ENCODE data around the gene TMEM18. TPM values are rescaled to one million over a fixed set of nuclear protein-coding genes. Genes with fewer than 3 reads are reported as not detected.

The TMEM18 gene
- total RNA-seq, 1 donor from 2014 or later: 9.4 TPM

DNA sequence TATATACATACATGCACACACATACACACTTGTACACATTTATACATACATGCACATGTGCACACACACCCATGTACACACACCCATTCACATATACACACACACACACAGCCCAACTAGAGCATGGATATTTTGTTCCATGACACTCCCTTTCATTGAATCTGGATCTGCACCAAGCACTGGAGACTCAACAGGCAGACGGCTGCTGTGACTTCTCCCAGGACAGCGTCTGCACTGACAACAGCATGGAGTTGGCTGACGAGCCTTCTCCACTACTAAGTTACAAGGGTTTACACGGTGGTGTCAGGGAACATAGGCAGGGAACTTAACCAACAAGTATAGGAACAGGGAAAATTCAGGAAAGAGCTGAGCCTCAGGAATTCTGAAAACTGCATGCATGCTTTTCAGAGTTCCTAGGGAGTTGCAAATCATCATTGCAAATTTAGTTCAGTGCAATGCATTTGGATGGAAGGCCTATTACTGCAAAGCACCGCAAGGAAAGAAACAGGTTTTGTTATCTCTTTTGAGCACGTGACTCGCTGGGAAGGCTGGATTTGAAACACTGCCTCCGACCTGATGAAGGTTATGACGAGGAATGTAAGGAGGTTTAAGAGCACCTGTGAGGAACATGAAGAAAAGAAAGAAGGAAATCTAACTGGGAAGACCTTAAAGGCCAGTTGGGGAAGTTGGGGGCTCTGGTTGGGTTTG is 35.9 kb downstream of the TMEM18 start:
- intact Hi-C loops (cut with micrococcal nuclease): no loop called here
- DNase-seq (no peak), ATAC-seq (no peak)

DNA sequence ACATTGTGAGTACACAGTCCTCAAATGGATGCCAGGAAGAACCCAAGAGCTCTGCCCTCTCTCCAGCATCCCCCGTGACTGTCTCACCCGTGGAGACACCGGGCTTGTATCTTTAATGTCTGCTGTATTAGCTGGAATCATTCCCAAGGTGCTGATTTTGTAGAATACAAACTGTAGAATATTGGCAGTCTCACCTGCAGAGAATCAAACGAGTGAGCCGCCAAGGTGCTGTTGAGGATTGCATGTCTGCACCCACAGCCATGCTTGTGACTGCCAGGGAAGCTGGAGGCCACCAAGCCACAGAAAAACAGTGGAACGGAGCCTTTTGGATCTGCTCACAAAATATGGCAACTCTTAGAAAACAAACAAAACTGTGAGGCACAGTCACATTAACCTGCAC is 37.5 kb downstream of the TMEM18 start:
- intact Hi-C loops (cut with micrococcal nuclease): no loop called here

DNA sequence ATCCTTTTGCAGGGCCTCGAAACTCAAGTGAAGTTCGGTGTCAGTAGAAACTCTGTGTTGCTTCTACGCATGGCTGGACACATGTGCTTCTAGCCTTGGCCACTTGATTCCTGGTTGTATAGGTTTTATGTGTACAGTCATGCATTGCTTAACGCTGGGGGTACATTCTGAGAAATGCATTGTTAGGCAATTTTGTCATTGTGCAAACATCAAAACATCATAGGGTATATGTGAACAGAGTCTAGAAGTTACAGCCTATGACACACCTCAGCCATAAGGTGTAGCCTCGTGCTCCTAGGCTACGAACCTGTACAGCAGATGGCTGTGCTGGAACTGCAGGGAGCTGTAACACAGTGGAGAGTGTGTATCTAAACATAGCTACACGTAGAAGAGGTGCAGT is 39.4 kb downstream of the TMEM18 start:
- no peak for DNase-seq
- no peak for ATAC-seq
- intact Hi-C loops (cut with micrococcal nuclease): no loop called here

More for the DNA sequence above, 37.5 kb downstream of the TMEM18 start:
- DNase-seq: no peak
- no peak for ATAC-seq

DNA sequence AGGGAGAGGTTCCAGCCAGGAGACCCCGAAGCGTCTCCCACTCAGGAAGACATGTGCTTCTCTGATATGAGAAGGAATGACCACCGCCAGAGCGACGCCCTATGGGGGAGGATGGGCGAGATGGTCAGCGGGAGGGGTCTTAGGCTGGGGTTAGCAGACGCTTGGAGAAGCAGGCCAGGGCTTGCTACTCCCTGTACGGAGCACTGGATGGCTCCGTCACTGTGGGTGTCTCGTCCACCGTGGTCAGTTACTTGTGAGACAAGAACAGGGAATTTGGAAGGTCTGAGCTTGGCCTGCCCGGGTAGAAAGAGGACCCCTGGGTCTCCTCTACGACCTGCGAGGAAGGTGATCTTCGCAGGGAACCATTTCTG is 39.8 kb downstream of the TMEM18 start:
- no peak for ATAC-seq
- DNase-seq: no peak
- intact Hi-C loops (cut with micrococcal nuclease): no loop called here

DNA sequence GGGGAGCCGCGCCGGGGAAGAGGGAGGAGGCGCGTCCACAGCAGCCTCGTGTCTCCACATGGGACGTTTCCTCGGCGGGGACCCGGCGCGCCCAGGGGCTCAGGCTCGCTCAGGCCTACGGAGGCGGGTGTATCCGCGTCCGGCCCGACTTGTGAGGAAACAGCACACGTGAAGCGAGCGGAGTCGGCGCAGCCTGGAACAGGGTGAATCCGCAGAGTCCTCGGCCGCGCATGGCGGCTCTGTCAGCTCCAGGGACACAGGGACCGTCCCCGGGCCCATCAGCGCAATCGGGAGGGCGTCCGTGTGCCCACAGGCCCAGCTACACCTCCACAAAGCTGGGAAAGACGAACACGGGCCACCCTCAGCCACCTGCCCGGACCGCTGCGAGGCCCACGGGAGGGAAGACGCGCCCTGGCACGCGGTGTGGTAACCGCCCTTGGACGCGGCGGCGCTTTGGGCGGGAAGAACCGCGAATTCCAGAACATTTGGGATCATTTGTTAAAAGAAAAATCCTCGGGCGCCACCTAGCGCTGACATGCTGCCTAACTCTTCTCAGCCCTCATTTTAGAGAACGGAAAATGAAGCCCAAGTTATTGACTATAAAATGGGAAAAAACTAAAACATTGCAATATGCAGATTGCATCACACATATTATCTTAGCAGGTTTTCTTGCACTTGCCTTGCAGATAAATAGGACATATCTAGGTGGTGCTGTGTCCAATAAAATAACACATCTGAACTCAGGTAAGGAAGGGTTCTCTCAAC is 40.4 kb downstream of the TMEM18 start:
- ATAC-seq (peak; percentile 85), DNase-seq (peak; percentile 83)
- intact Hi-C loops (cut with micrococcal nuclease): no loop called here

DNA sequence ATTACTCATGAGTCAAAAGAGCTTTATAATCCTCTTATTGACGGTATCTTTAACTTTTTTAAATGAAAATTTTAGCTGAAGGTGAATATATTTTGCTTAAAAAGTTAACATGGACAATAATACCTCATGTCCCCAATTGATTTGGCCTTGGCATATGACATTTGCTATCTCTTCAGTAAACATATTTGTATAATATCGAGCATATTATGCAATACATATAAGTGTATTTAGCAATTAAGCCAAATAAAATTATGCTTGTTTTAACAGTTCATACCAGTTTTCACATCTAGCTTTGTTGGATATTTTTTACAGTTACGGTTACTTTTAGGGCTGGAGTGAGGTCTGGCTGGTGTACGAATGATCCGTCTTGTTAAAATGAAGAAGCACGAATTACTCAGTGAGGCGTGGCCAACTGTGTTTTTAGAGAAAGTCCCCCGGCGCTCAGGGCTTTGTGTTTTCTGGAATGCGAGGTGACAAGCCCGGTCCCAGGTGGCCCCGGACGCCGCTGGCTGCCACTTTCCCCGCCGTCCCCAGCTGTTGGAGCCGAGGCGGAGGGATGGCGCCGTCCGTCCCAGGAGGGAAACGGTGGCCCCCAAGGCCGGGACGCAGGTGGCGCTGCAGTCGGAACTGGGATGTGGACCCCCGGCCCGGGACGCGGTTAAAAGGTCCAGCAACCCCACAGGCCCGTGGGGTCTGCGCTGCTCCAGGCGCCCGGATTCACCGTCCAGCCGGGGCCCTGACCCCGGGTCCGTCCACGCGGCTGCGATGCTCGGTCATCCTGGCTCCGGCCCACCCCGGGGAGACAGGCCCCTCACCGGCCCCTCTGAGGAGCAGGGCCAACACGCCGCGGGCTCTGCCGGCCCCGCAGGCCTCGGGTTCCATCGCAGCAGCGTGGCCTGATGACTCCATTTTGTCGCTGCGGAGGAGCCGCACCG is 41.3 kb downstream of the TMEM18 start:
- intact Hi-C loops (cut with micrococcal nuclease): no loop called here
- no peak for ATAC-seq

DNA sequence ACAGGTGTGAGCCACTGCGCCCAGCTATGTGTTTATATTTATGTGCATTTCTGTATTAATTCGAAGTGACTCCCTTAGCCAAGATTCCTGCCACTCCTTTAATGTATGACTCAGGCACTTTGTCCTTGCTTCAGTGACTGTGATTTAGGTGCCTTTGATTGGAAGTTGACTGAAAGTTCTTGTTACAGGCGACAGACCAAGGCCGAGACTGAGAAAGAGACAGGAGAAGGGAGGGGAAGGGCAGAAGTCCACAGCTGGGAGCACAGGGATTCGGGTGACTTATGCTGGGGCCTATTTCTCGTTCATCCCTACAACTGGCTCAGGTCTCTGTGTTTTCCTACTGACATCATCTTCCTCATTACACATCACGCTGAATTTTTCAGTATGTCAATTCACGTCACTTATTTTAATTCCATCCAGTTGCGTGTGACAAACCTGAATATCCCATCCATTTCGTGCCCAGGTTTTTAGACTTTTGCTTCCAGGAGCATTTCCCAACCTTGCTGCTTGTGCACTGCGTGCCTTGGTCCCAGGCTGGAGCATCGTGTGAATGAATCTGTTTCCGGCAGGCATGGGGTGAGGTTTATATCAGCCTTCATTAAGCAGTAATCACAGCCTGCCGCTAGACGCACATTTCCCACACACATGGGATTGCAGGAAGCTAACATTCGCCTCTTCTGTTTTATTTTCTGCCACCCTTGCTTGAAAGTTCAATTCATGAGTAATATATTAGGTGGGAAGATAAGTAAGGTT is 42.4 kb downstream of the TMEM18 start:
- ATAC-seq (no peak), DNase-seq (no peak)
- intact Hi-C loops (cut with micrococcal nuclease): no loop called here

More for the DNA sequence above, 41.3 kb downstream of the TMEM18 start:
- DNase-seq: no peak

DNA sequence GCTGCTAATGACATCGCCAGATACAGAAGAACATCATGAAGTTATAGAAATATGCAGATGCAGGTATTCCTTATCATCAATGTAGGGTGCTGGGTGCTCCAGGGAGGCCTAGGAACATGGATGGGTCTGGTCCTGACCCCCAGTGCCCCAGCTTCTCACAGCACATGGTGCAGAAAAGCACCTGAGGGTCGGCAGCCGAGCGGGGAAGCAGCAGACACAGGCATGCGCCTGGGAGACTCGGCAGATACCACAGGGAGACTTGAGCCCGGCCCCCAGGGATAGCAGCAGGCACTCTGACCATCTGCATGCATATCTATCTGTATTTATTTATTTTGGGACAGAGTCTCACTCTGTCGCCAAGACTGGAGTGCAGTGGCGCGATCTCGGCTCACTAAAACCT is 43.2 kb downstream of the TMEM18 start:
- DNase-seq: no peak
- ATAC-seq: no peak
- intact Hi-C loops (cut with micrococcal nuclease): no loop called here

DNA sequence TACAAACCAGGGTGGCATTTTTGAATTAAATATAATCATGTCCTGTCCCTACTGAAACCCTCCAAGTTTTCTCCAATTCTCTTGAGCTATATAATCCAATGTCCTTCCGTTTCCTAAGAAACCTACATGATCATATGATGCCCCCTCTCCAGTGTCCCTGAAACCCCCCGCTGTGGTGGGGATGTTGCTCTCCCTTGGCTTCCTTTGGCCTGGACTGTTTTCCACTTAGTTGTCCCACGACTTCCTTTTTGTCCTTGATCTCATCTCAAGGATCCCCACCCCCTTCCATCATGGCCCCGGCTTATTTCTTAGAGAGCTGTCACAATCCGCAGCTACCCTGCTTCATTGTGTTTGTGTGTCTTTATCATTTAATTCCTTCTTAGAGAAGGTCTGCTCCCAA is 43.8 kb downstream of the TMEM18 start:
- intact Hi-C loops (cut with micrococcal nuclease): no loop called here
- no peak for DNase-seq
- no peak for ATAC-seq

DNA sequence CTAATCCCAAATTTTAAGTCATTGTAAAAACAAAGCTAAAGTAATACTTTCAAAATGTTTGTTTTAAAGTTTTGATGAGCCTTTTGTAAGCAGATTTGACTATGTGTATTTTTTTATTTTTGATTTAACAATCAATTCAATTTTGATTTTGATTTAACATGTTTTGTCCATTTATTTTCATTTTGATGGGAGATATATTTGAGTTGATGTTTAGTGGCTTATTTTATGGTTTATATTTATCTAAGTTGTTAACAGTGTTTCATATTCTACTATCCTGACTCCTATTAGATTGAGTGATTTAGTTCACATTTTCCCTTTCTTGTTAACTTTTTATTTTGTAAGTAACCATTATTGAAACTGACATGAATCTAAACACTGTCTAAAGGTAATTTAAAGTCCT is 44.7 kb downstream of the TMEM18 start:
- no peak for DNase-seq
- intact Hi-C loops (cut with micrococcal nuclease): no loop called here
- no peak for ATAC-seq

DNA sequence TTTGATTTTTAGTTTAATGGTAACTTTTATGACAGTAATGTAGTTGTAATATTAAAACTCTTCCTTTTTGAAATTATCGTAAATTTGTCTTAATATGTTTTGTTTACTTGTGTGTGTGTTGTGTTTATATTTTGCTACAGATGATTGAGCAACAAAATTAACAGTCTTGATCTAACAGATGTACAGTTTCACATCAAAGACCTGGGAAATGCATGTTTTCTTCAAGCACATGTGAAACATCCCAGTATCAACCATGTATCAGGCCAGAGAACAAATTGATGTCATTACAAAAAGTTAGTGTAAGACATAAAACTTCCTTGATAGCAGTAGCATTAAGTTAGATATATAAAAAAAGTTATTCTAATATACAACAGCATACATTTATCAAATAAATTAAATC is 45.5 kb downstream of the TMEM18 start:
- no peak for DNase-seq
- ATAC-seq: no peak
- intact Hi-C loops (cut with micrococcal nuclease): no loop called here

DNA sequence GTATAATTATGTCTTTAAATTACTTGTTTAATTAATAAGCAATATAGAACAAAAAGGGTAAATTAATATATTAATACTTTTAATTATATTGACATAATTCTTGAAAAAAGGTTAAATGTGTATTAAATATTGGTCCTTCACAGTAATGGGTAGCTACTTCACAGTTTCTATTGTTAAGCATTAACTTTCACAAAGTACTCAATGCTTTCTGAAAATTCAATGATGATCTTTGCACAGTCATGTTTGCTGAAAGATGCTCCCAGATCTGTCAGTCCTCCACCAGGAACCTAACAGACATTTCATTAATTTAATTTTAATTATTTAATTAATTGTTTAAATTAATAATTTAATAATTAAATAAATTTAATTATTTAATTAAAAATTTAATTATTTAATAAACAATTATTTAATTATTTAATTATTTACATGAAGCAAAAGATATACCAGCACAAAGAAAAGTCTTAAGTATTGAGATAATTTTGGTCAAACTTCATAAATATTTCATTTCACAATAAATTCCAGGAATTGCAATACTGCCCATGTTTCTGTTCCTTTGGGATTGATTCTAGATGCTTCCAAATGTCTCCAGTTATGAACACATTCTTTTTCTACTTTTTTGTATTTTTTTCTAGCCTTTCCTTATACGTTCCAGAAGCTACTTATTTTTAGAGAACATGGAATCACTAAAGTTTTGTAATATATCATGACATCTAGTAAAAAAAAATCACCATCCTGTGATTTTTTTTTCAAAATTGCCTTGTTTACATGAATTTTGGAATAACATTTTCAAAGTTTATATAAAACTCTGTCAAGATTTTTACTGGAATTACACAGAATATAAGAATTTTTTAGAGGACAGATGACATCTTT is 46.5 kb downstream of the TMEM18 start:
- DNase-seq: no peak
- ATAC-seq: no peak
- intact Hi-C loops (cut with micrococcal nuclease): no loop called here

DNA sequence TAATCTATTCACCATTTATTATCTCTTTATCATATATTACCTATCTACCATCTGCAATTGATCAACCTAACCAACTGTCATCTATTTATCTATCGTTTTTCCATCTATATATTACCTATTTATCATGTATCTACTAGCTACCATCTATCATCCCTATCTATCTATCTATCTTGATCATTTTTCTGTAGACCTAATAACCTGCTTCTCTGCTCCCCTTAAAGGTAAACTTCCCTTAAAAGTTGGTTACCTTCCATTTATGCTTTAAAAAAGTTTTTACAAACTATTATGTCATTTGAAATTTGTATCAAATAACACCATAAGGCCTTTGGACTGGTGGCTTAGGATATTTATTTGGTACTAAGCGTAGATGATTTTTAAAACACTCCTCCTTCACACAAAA is 47.2 kb downstream of the TMEM18 start:
- intact Hi-C loops (cut with micrococcal nuclease): no loop called here

DNA sequence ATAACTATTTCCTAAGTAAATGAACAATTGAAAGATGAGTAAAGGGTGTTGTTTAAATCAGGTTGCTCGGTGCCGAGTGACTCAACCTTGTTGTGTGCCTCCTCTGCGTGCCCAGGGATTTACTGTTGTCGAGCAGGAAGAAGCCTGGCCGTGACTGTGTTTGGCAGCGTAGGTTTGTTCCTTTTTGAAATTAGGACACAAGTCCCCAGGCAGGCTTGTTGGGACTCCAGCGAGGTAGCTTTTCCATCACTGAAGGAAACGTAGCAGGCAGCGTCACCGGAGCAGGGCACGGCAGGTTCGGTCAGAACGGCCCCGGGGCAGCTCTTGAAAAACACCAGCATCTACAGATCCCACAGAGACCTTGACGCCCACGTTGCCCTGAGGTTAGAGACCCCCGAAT is 48.6 kb downstream of the TMEM18 start:
- DNase-seq (no peak), ATAC-seq (no peak)
- intact Hi-C loops (cut with micrococcal nuclease): no loop called here

More for the DNA sequence above, 47.2 kb downstream of the TMEM18 start:
- DNase-seq: no peak
- no peak for ATAC-seq

DNA sequence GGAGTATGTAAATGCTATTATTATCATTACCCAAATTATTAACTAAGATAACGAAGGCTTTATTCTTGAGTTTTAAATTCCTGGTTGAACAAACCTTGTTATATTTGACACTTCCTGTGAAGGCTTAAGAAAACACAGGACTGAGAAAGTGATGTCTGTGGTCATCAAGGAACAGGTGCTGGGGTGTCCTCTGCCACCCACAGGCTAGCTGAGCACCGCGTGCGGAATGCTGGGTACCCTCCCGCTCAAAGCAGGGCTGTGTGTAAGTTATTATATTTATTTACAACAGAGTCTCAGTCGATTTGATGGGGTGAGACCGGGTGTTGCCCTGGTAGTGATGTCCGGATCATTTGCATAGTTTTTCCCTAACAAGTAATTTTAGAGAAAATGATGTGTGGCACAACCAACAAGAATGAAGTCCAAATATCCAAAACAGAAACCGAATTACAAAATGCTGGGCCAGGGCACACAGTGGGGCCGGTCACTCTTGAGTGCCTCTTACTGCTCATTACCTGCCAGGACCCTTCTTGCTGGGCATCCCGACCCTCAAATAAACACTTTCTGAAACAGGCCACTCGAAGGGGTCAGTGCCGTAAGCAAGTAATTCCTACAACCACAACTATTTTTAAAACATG is 49.2 kb downstream of the TMEM18 start:
- intact Hi-C loops (cut with micrococcal nuclease): no loop called here
- DNase-seq: no peak
- no peak for ATAC-seq

DNA sequence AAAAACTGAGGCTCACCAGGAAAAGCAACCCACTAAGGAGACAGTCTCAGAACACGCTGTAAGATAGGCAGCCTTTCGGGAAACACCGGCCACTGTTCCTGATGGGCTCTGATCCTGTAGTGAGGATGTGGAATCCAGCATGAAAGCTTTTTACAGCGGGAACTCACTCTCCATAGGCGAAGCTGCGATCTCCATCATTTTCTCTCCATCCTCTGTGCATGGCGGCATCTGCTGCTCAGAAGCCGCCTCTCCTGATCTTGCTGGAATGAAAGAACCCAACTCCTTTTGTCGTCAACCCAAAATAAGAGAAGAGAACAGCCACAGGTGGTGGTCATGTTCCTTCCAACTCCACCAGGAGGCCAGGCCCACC is 49.9 kb downstream of the TMEM18 start:
- intact Hi-C loops (cut with micrococcal nuclease): no loop called here
- DNase-seq: no peak
- no peak for ATAC-seq

DNA sequence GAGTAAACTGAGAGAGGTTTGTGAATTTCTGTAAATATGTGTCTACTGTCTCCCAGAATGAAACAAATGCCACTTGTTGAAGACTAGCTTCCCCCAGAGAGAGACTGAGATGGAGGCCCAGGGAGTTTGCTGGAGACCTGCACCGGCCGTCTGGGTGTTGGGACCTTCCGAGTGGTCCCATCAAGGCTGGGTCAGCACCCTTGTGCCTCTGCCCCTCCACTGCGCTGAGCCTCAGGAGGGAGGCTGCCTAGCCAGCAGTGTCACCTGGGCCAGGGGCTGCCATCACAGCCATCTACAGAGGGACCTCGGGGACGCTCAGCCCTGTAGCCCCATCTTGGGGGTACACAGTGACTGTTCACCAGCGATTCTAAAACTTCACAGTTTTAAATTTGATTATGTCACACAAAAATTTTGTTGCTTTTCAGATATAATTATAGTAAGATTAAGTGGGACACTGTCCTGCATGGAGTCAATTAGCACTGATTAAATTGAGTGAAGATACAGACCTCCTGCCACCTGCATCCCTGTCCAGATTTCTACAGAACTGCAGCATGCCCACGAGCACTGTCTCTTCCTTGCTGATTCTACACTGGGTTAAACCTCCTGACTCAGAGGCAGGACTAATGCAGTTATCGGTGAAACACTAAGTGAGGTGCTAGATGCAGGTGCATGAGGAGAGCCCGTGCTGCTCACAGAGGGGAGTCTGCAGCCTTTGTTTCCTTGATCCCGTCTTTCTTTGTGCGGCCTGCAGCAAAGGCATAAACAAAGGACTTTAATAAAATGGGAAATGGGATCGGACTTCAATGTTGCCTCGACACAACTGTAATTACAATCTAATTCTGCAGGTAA is 50.5 kb downstream of the TMEM18 start:
- no peak for ATAC-seq
- no peak for DNase-seq
- intact Hi-C loops (cut with micrococcal nuclease): no loop called here
